C4-2B (cell line): ENCODE results near the gene TXNRD3.

Source experiments
- CTCF ChIP-seq: fragments of 450-650 bp; conservative IDR thresholded peaks from 2 replicates; pipeline ENCODE4 v1.5.1; 2017; ENCODE audit warnings: mild to moderate bottlenecking
- ZFX ChIP-seq: fragments of 450-650 bp; IDR thresholded peaks from 2 replicates; pipeline ENCODE4 v1.6.1; 2017

GRCh38 chr3:126677862-126678503, 23.1 kb upstream of the TXNRD3 start:
- TF ChIP-seq CTCF (no peak), ZFX (no peak)
